Cardiac muscle cell (in vitro differentiated cells and primary cell): ENCODE data around the gene CCDC88B. TPM values are rescaled to one million over a fixed set of nuclear protein-coding genes. Genes with fewer than 3 reads are reported as not detected.

Experiments used
- DNase-seq, 2 donors: peaks; one replicate each; pipeline versions ENCODE4 v3.0.0 to v3.0.0-alpha.2; 2010 to 2017; ENCODE audit warnings: low read depth in 1 of 2, low spot score in 1 of 2
- H3K27ac ChIP-seq: fragments of 200-600 bp; sonication (generic); 2 replicates; pipeline ENCODE4 v1.5.1; 2016
- H3K27me3 ChIP-seq: fragments of 200-600 bp; sonication (generic); 2 replicates; pipeline ENCODE4 v1.6.0; 2016; ENCODE audit warnings: control low read depth
- H3K36me3 ChIP-seq: fragments of 200-600 bp; sonication (generic); 2 replicates; pipeline ENCODE4 v1.5.1; 2016; ENCODE audit warnings: control low read depth
- H3K4me1 ChIP-seq: fragments of 200-600 bp; sonication (generic); 2 replicates; pipeline ENCODE4 v1.8.1; 2017; ENCODE audit warnings: low read depth, mild to moderate bottlenecking, mixed run types
- H3K4me3 ChIP-seq: fragments of 200-600 bp; sonication (generic); 2 replicates; pipeline ENCODE4 v1.5.1; 2016; ENCODE audit warnings: mild to moderate bottlenecking
- H3K9me3 ChIP-seq: fragments of 200-600 bp; sonication (generic); 2 replicates; pipeline ENCODE4 v1.5.1; 2017; ENCODE audit warnings: low read depth, mild to moderate bottlenecking, control low read depth
- CTCF ChIP-seq: IDR thresholded peaks from 2 replicates; pipeline ENCODE4 v1.5.1; 2012; ENCODE audit warnings: low read depth, mild to moderate bottlenecking, low read length
- polyA plus RNA-seq: library from polyadenylated mRNA; unstranded; fragments of >200 nt; fragmentation: Nextera tagmentation; extraction: Ambion mirVana; gene quantifications from 2 replicates; pipeline ENCODE4 v1.2.1, GENCODE V29; 2016
- total RNA-seq: library from RNA; depleted of rRNA; stranded (reverse); fragments of >200 nt; gene quantifications from 2 replicates; pipeline ENCODE4 v1.2.3, GENCODE V29; 2016

CCDC88B gene
- total and polyA plus RNA-seq, 2 experiments from 2014 or later, result 8.4 to 8.6 TPM

GRCh38 chr11:64391839-64392238, 51.8 kb downstream of the CCDC88B start:
- H3K36me3 ChIP-seq, result no peaks in the 10 kb centered on the region
- no peaks in the 10 kb centered on the region for H3K27me3 ChIP-seq
- H3K27ac ChIP-seq, result no peak overlapping the region
- H3K4me1 ChIP-seq, result peaks cover 15% of the 10 kb centered on the region
- no peaks in the 10 kb centered on the region for H3K9me3 ChIP-seq
- no peak for DNase-seq
- H3K4me3 ChIP-seq, result no peak overlapping the region
- no peak for TF ChIP-seq CTCF

DNA sequence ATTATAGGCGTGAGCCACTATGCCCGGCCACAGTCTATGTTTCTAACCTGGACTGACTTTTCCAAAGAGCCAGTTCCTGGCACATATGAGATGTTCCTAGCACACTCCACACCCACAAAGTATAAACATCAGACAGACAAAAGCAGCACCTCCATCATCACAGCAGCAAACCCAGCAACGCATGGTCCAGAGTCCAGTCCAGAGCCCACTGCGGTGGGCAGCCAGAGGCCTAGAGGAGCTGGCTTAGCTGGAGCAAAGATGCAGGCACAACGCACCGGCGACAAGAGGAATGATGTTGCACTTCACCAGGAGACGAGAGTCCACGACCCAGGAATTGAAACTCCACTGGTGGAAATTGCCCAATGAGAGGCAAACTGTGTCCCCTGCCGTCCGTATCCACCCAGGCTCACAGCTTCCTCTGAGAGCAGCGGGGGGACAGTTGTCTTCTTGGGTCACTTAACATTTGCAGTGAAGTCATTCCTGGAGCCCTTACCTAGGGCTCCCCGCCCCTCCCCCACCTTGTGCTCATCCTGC, 55.6 kb downstream of the CCDC88B start:
- Histone ChIP-seq H3K27me3 (no peaks in the 10 kb centered on the region), H3K4me3 (no peak overlapping the region), H3K4me1 (peaks cover 16% of the 10 kb centered on the region), H3K9me3 (no peaks in the 10 kb centered on the region), H3K36me3 (no peaks in the 10 kb centered on the region), H3K27ac (peak overlapping the region; percentile 84)
- DNase-seq, result no peak
- no peak for TF ChIP-seq CTCF

DNA sequence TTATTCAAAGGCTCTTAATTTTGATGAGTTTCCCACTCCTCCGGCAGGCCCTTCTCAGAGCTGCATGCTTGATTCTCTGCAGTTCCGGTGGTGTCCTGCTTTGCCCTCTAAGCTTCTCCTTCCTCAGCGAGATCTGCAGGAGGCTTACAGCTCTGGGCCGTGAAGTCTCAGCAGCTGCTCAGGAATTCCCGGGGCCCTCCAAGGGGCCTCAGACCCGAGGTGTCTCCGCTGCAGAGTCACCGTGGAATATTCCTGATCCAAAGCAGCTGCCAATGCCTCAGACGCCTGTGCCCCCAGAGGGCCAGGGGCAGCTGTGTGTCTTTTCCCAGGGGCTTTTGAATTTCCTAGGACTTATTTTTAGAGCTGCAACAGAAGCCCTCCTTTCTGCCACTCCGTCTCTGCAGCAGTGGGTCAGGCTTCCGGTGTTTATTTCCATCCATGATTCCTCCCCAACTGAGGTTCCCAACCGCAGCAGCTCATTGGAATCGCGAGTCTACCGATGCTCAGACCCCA, 56.1 kb downstream of the CCDC88B start:
- peak; percentile 38 to 39 for DNase-seq
- Histone ChIP-seq H3K36me3 (no peaks in the 10 kb centered on the region), H3K4me1 (peaks cover 16% of the 10 kb centered on the region), H3K27me3 (no peaks in the 10 kb centered on the region), H3K27ac (peak overlapping the region; percentile 84), H3K9me3 (no peaks in the 10 kb centered on the region), H3K4me3 (no peak overlapping the region)
- no peak for TF ChIP-seq CTCF

GRCh38 chr11:64400102-64400501, 60.1 kb downstream of the CCDC88B start:
- no peak overlapping the region for H3K4me3 ChIP-seq
- no peak overlapping the region for H3K27ac ChIP-seq
- no peak for TF ChIP-seq CTCF
- H3K36me3 ChIP-seq, result no peaks in the 10 kb centered on the region
- no peak for DNase-seq
- no peaks in the 10 kb centered on the region for H3K27me3 ChIP-seq
- no peaks in the 10 kb centered on the region for H3K9me3 ChIP-seq
- H3K4me1 ChIP-seq, result peaks cover 16% of the 10 kb centered on the region

- no peaks in the 10 kb centered on the region for H3K27me3 ChIP-seq
- no peak overlapping the region for H3K27ac ChIP-seq
- no peak for DNase-seq
- no peak for TF ChIP-seq CTCF
- no peaks in the 10 kb centered on the region for H3K36me3 ChIP-seq
- no peak overlapping the region for H3K4me3 ChIP-seq
- H3K4me1 ChIP-seq, result peaks cover 12% of the 10 kb centered on the region
- H3K9me3 ChIP-seq, result no peaks in the 10 kb centered on the region
Measured at GRCh38 chr11:64400667-64401066, 60.7 kb downstream of the CCDC88B start.
